Suprapubic skin (tissue), 4 donors: ENCODE data around the gene ALDH16A1. TPM values are rescaled to one million over a fixed set of nuclear protein-coding genes. Genes with fewer than 3 reads are reported as not detected.

ENCODE experiments used
- DNase-seq, 2 donors: peaks; one replicate each; pipeline ENCODE4 v3.0.0-alpha.2; 2019; ENCODE audit warnings: low spot score in 2 of 2
- H3K27ac ChIP-seq: fragments of 200-600 bp; sonication (generic); one replicate; pipeline ENCODE4 v1.5.1; 2019
- H3K27me3 ChIP-seq: fragments of 200-600 bp; sonication (generic); one replicate; pipeline ENCODE4 v1.5.1; 2019
- H3K36me3 ChIP-seq: fragments of 200-600 bp; sonication (generic); one replicate; pipeline ENCODE4 v1.5.1; 2019
- H3K4me1 ChIP-seq: fragments of 200-600 bp; sonication (generic); one replicate; pipeline ENCODE4 v1.5.1; 2019
- H3K4me3 ChIP-seq: fragments of 200-600 bp; sonication (generic); one replicate; pipeline ENCODE4 v1.5.1; 2019; ENCODE audit warnings: mild to moderate bottlenecking
- H3K9me3 ChIP-seq: fragments of 200-600 bp; sonication (generic); one replicate; pipeline ENCODE4 v1.5.1; 2019
- CTCF ChIP-seq, 2 donors: fragments of 200-600 bp in 1 of 2; fragments of 450-650 bp in 1 of 2; sonication (generic) in 1 of 2; IDR thresholded peaks; one replicate each; pipeline ENCODE4 v1.5.1; 2016 to 2019; ENCODE audit warnings: antibody characterized with exemption in 2 of 2, mild to moderate bottlenecking in 1 of 2, moderate library complexity in 1 of 2
- EP300 ChIP-seq: sonication (generic); formaldehyde crosslinking; IDR thresholded peaks from one replicate; pipeline ENCODE4 v1.6.1; 2017; ENCODE audit warnings: antibody characterized with exemption
- POLR2A ChIP-seq, 2 donors: fragments of 450-650 bp; IDR thresholded peaks; one replicate each; pipeline ENCODE4 v1.6.1; 2017; ENCODE audit warnings: antibody characterized with exemption in 2 of 2, mild to moderate bottlenecking in 2 of 2, moderate library complexity in 2 of 2
- POLR2AphosphoS5 ChIP-seq, 3 donors: sonication (generic); formaldehyde crosslinking; IDR thresholded peaks; one replicate each; pipeline ENCODE4 v1.6.1; 2017; ENCODE audit warnings: antibody characterized with exemption in 3 of 3
- WGBS: methylation state at CpG from one replicate; pipeline ENCODE4 v1.1.5; 2018; 5-methylcytosine and 5-hydroxymethylcytosine counted together
- total RNA-seq, 4 donors: library from RNA; depleted of rRNA; stranded (reverse); fragments of >200 nt; gene quantifications; one replicate each; pipeline ENCODE4 v1.1.0, GENCODE V29; 2016

ALDH16A1 gene
- total RNA-seq, 4 donors from 2014 or later, result 21.7 to 47.7 (median 35.9) TPM

GRCh38 chr19:49497047-49497788 is 44.2 kb downstream of the ALDH16A1 start:
- DNase-seq, result peak; percentile 84 to 88
- Histone ChIP-seq H3K4me1 (peaks cover 53% of the 10 kb centered on the region), H3K27me3 (no peaks in the 10 kb centered on the region)

GRCh38 chr19:49497789-49498103 is 44.7 kb downstream of the ALDH16A1 start:
- Histone ChIP-seq H3K27me3 (no peaks in the 10 kb centered on the region), H3K27ac (no peak overlapping the region), H3K4me1 (peaks cover 53% of the 10 kb centered on the region), H3K4me3 (peak overlapping the region; percentile 75), H3K9me3 (no peaks in the 10 kb centered on the region), H3K36me3 (peaks cover 30% of the 10 kb centered on the region)
- no peak for TF ChIP-seq EP300
- no peak for TF ChIP-seq POLR2AphosphoS5 (IDR thresholded peaks at IDR 0.05)
- TF ChIP-seq CTCF (IDR thresholded peaks at IDR 0.05), result no peak
- TF ChIP-seq POLR2A (IDR thresholded peaks at IDR 0.05), result no peak
- 73% methylated on average over 12 of the region's 12 CpGs for WGBS
- no peak for DNase-seq

More at GRCh38 chr19:49497047-49497788, 44.2 kb downstream of the ALDH16A1 start:
- Histone ChIP-seq H3K9me3 (no peaks in the 10 kb centered on the region), H3K27ac (peak overlapping the region; percentile 95), H3K4me3 (peak overlapping the region; percentile 75), H3K36me3 (peaks cover 36% of the 10 kb centered on the region)
- no peak for TF ChIP-seq POLR2A (IDR thresholded peaks at IDR 0.05)
- TF ChIP-seq CTCF (IDR thresholded peaks at IDR 0.05), result no peak
- TF ChIP-seq EP300, result no peak
- no peak for TF ChIP-seq POLR2AphosphoS5 (IDR thresholded peaks at IDR 0.05)
- 18% methylated on average over 14 of the region's 22 CpGs for WGBS

- Histone ChIP-seq H3K9me3 (no peaks in the 10 kb centered on the region), H3K27me3 (no peaks in the 10 kb centered on the region), H3K4me3 (peak overlapping the region; percentile 32), H3K4me1 (peaks cover 58% of the 10 kb centered on the region), H3K36me3 (peaks cover 28% of the 10 kb centered on the region), H3K27ac (no peak overlapping the region)
- DNase-seq, result no peak
- 78% methylated on average over 7 of the region's 7 CpGs for WGBS
- TF ChIP-seq POLR2AphosphoS5 (IDR thresholded peaks at IDR 0.05) (no peak), EP300 (no peak), CTCF (IDR thresholded peaks at IDR 0.05) (no peak), POLR2A (IDR thresholded peaks at IDR 0.05) (no peak)
Observed at GRCh38 chr19:49498475-49498874, 45.5 kb downstream of the ALDH16A1 start.

- no peak overlapping the region for H3K27ac ChIP-seq
- peak overlapping the region; percentile 32 for H3K4me3 ChIP-seq
- H3K36me3 ChIP-seq, result peaks cover 28% of the 10 kb centered on the region
- WGBS, result 79% methylated on average over 12 of the region's 19 CpGs
- no peak for DNase-seq
- TF ChIP-seq CTCF (IDR thresholded peaks at IDR 0.05), result no peak
- TF ChIP-seq POLR2AphosphoS5 (IDR thresholded peaks at IDR 0.05), result no peak
- no peak for TF ChIP-seq POLR2A (IDR thresholded peaks at IDR 0.05)
- TF ChIP-seq EP300, result no peak
- H3K9me3 ChIP-seq, result no peaks in the 10 kb centered on the region
- H3K4me1 ChIP-seq, result peaks cover 62% of the 10 kb centered on the region
- H3K27me3 ChIP-seq, result no peaks in the 10 kb centered on the region
Observed at GRCh38 chr19:49499030-49499670, 46.1 kb downstream of the ALDH16A1 start.

GRCh38 chr19:49502866-49503581 is 50.0 kb downstream of the ALDH16A1 start:
- peak in 1 of 2 donors; percentile 84 for DNase-seq
- no peaks in the 10 kb centered on the region for H3K27me3 ChIP-seq
- peak; percentile 58 to 64 for TF ChIP-seq CTCF (IDR thresholded peaks at IDR 0.05)
- TF ChIP-seq POLR2AphosphoS5 (IDR thresholded peaks at IDR 0.05), result no peak
- peaks cover 44% of the 10 kb centered on the region for H3K4me1 ChIP-seq
- H3K27ac ChIP-seq, result no peak overlapping the region
- peaks cover 20% of the 10 kb centered on the region for H3K36me3 ChIP-seq
- WGBS, result 39% methylated on average over 11 of the region's 14 CpGs
- no peaks in the 10 kb centered on the region for H3K9me3 ChIP-seq
- no peak overlapping the region for H3K4me3 ChIP-seq
